ENCODE data around the gene RSPO4.

The RSPO4 gene

GRCh38 chr20:909641-910040 lies 92.5 kb downstream of the RSPO4 start:
- TF ChIP-seq, protein P1, sequence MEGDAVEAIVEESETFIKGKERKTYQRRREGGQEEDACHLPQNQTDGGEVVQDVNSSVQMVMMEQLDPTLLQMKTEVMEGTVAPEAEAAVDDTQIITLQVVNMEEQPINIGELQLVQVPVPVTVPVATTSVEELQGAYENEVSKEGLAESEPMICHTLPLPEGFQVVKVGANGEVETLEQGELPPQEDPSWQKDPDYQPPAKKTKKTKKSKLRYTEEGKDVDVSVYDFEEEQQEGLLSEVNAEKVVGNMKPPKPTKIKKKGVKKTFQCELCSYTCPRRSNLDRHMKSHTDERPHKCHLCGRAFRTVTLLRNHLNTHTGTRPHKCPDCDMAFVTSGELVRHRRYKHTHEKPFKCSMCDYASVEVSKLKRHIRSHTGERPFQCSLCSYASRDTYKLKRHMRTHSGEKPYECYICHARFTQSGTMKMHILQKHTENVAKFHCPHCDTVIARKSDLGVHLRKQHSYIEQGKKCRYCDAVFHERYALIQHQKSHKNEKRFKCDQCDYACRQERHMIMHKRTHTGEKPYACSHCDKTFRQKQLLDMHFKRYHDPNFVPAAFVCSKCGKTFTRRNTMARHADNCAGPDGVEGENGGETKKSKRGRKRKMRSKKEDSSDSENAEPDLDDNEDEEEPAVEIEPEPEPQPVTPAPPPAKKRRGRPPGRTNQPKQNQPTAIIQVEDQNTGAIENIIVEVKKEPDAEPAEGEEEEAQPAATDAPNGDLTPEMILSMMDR (IDR thresholded peaks at IDR 0.05; ENCODE audit: extremely low read depth, missing control alignments), result no peak
- DNase-seq (ENCODE audit: low spot score), result no peak
